H1 (cell line): Measurements from ENCODE around the gene MXI1. TPM values are rescaled to one million over a fixed set of nuclear protein-coding genes. Genes with fewer than 3 reads are reported as not detected.

Source experiments
- CHD2 ChIP-seq: IDR thresholded peaks from 2 replicates; pipeline ENCODE4 v1.6.1; 2012; ENCODE audit warnings: low read length, improper control_type of control experiment
- CHD7 ChIP-seq: fragments of 300-600 bp; sonication (generic); IDR thresholded peaks from 2 replicates; pipeline ENCODE4 v1.7.1; 2012; ENCODE audit warnings: low read length, moderate library complexity, mild to moderate bottlenecking, inconsistent platforms; ENCODE audit not compliant: insufficient replicate concordance
- FOSL1 ChIP-seq: IDR thresholded peaks from 2 replicates; pipeline ENCODE4 v1.6.1; 2011; ENCODE audit warnings: mild to moderate bottlenecking, low read depth, low read length, moderate library complexity; ENCODE audit not compliant: insufficient read depth
- RBBP5 ChIP-seq: IDR thresholded peaks from 2 replicates; pipeline ENCODE4 v1.7.1; 2012; ENCODE audit warnings: low read depth, mild to moderate bottlenecking, inconsistent platforms, low read length, moderate library complexity, borderline replicate concordance
- RNF2 ChIP-seq: fragments of 200-900, 300-1000 bp; sonication (generic); IDR thresholded peaks from 2 replicates; pipeline ENCODE4 v1.7.1; 2016; ENCODE audit warnings: borderline replicate concordance, low read depth, mild to moderate bottlenecking, antibody characterized with exemption, low read length; ENCODE audit not compliant: poor library complexity, severe bottlenecking; ENCODE audit errors: missing control alignments
- ZNF274 ChIP-seq: IDR thresholded peaks from 2 replicates; pipeline ENCODE4 v1.7.0; 2012; ENCODE audit warnings: low read length, borderline replicate concordance; ENCODE audit errors: extremely low read depth
- polyA plus RNA-seq, 7 experiments: library from polyadenylated mRNA; depleted of rRNA in 3 of 7; stranded (reverse) in 5 of 7; unstranded in 2 of 7; fragments of >200 nt in 5 of 7; fragments of 200-250 nt in 2 of 7; gene quantifications; 1 replicate in 5 of 7; 2 replicates in 1 of 7; 4 replicates in 1 of 7; pipeline versions ENCODE4 v1.2.1 to v1.2.3, GENCODE V29; 2011 to 2013; ENCODE audit warnings: missing spikeins in 2 of 7, mixed read lengths in 2 of 7
- total RNA-seq: library from RNA; stranded (reverse); fragmentation: NEBNext Ultra II Directional; extraction: Animal tissue kit (Norgen Biotek cat#: 25700); gene quantifications from 2 replicates; pipeline ENCODE4 v1.2.1, GENCODE V29; 2021

Gene MXI1
- total and polyA plus RNA-seq, 2 of the 8 experiments (the other 6 are each of a cell fraction or from before 2014, with no cell fraction given): 5.7 to 8.8 TPM

- TF ChIP-seq FOSL1 (no peak), RNF2 (no peak), ZNF274 (no peak), CHD2 (no peak), RBBP5 (no peak), CHD7 (no peak)
Measured at GRCh38 chr10:110324805-110325280, 117.4 kb downstream of the MXI1 start (continued).
